GM19240 (cell line): ENCODE measurements around the gene PCDHAC2.

Source experiments
- DNase-seq: peaks from one replicate; pipeline ENCODE4 v3.0.0; 2011; ENCODE audit warnings: low spot score; ENCODE audit not compliant: insufficient read length

The PCDHAC2 gene

GRCh38 chr5:140966293-140967225, at the start of gene PCDHAC2:
Gene PCDHAC2 (plus strand): TSS chr5:140966476. CDS start chr5:140966767, 291 bp downstream.
- no peak for DNase-seq

DNA sequence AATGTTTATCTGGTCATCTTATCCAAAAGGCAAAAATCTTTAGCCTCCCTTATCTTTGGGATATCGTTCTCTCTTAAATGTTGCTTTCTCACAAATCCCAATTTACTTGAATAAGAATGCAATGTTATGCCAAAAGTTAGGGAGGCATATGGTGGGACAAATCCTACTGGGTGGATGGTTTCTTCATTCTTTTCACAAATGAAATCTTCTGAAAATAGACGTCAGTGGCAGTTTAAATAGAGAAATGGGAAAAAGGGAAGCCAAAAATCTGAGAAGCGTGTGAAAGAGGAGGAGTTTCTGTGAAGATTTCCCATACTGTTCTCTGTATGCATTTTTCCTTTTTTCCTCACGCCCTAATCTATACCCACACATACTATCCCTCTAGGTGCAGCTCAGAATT, 42.7 kb upstream of the PCDHAC2 start:
- no peak for DNase-seq

DNA sequence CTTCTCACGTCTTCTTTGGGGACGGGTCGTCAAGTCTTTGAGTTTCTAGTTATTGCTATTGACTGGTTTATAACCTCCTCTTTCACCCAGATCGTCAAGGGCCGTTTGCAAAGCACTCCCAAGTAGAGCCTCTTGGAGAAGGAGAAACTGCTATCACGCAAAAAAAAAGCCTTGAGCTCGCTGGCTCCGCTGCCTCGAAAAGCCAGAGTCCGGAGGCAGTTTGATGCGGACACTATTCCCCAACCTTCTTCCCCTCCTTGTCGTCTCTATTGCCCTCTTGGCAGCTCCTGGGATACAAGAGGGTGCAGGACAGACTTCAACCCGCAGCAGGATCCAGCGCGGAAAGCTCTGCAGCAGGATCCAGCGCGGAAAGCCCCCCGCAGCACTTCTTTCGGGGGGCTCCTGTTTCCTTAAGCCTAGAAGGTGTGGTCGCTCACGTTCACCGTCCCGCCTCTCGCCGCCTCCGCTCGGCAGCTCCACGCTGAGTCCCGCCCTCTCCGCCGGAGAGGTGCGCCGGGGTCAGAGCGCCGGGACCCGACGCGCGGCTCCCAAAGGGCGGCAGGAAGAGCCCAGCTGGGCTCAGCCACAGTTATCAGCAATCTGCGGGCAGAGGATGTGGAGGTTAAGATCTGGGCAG, 40.4 kb upstream of the PCDHAC2 start, which contains the start of gene PCDHAC1:
PCDHAC1 (plus strand) TSS at position 494 of the 637 bp plus-strand sequence. CDS start 594 bp downstream, outside the sequence.
- no peak for DNase-seq

GRCh38 chr5:140926443-140927227, 39.6 kb upstream of the PCDHAC2 start:
- DNase-seq, result no peak

DNA sequence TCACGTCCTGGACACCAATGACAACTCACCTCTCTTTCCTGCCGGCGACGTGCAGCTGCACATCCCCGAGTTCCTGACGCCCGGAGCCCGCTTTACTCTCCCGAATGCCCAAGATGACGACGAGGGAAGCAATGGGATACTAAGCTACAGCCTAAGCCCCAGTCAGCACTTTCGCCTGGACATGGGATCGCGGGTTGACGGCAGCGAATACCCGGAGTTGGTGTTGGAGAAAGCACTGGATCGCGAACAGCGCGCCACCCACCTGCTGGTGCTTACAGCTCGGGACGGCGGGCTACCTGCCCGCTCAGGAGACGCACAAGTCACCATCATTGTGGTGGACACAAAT, 39.1 kb upstream of the PCDHAC2 start:
- no peak for DNase-seq

GRCh38 chr5:140934964-140935606, 31.2 kb upstream of the PCDHAC2 start:
- DNase-seq, result no peak

DNA sequence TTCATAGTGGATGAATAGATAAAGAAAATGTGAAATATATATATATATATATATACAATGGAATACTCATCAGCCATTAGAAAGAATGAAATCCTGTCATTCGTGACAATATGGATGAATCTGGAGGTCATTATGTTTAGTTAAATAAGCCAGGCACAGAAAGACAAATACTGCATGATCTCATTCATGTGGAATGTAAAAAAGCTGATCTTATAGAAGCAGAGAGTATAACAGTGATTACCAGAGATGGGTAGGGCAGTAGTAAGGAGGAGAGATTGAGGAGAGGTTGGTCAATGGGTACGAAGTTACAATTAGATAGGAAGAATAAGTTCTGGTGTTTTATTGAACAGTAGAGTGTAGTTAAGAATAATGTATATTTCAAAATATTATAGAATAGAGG, 19.7 kb upstream of the PCDHAC2 start:
- DNase-seq, result no peak

GRCh38 chr5:140951636-140952035, 14.6 kb upstream of the PCDHAC2 start:
- no peak for DNase-seq

GRCh38 chr5:140953234-140953633, 13.0 kb upstream of the PCDHAC2 start:
- no peak for DNase-seq

GRCh38 chr5:140962190-140962589, 4.1 kb upstream of the PCDHAC2 start:
- no peak for DNase-seq

- no peak for DNase-seq
Measured at GRCh38 chr5:140964356-140964755, 1.9 kb upstream of the PCDHAC2 start.

DNA sequence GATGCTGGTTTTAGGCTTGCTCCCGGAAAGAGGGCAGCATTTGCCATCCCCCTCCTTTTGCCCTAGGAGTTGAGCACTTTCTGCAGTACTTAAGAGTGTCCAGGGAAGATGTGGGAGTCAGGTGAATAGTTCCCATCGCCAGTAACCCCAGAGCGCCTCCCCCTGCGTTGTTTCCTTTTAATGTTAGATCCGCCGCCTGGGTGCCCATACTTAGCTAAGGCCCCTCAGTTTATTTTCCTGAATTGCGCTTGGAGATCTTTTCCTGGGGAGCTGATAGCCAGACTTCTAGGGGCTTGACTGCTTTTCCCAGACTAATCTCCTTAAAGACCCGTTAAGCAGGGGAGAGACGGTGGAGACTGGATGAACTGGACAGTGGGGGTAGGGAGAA, 377 bp upstream of the PCDHAC2 start:
- no peak for DNase-seq

DNA sequence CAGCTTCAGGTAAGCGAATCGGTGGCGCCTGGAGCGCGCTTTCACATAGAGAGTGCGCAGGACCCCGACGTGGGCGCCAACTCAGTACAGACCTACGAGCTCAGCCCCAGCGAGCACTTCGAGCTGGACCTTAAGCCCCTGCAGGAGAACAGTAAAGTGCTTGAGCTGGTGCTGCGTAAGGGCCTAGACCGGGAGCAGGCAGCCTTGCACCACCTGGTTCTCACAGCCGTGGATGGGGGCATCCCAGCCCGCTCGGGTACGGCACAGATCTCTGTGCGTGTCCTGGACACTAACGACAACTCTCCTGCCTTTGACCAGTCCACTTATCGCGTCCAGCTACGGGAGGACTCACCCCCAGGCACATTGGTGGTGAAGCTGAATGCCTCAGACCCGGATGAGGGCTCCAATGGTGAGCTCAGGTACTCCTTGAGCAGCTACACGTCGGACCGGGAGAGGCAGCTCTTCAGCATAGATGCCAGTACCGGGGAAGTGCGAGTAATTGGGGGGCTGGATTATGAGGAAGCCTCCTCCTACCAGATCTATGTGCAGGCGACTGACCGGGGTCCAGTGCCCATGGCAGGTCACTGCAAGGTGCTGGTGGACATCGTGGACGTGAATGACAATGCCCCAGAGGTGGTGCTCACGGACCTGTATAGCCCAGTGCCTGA, 1.1 kb downstream of the PCDHAC2 start:
- no peak for DNase-seq

- DNase-seq, result no peak
Measured at GRCh38 chr5:140969880-140970279, 3.6 kb downstream of the PCDHAC2 start.

- no peak for DNase-seq
Measured at GRCh38 chr5:140973550-140973949, 7.3 kb downstream of the PCDHAC2 start.

GRCh38 chr5:140977003-140977402, 10.7 kb downstream of the PCDHAC2 start:
- DNase-seq, result no peak

GRCh38 chr5:140978260-140978659, 12.0 kb downstream of the PCDHAC2 start:
- no peak for DNase-seq

GRCh38 chr5:140978983-140979382, 12.7 kb downstream of the PCDHAC2 start:
- no peak for DNase-seq

DNA sequence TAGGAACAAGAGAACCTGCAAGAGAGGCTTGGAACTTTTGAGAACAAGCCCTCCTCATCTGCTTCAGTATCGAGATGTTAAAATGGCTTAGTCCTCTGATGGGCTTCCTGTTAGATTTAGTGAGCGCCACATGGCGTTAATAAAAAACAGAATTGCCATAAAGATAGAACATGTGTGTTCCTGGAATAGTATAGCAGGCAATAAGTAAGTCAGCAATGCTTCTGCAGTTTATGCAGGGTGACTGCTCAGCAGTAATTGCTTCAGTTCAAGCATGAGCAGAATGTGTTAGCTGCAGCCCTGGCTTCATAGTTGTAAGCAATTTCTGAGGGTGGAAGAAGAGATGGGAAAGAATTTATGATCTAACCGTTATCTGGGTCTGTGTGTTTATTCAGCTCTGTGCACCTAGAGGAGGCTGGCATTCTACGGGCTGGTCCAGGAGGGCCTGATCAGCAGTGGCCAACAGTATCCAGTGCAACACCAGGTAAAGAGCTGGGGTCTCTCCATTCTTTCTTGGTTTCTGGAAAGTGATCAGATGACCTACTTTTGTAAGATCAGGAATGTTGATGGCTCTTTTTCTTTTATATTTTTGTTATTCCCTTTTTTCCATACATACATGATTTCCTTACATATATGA, 15.9 kb downstream of the PCDHAC2 start:
- DNase-seq, result no peak

DNA sequence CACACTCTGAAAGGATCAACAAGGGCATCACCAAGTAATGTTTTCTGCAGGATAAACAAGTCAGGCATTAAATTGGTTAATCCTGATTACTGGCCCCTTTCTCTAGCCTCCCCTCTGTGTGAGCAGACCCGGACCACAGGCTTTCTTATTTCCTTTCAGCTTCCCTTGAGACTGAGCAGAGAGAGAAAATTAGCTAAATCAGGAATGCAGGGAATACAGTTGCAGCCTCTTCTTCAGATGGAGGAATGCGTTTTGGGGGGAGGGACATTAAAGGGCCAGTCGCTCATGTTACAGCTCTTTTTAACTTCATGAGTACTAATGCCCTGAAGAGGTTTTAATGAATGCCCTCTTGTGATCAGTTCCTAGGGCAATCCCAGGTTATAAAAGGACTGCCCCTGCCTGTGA, 19.8 kb downstream of the PCDHAC2 start:
- DNase-seq, result no peak
